Stimulated activated CD8-positive, alpha-beta memory T cell treated with anti-CD3 and anti-CD28 coated beads, Interleukin-15, amount 100 ng/mL, for 48 hours (primary cell): Measurements from ENCODE around the gene TLE4.

Source experiments
- DNase-seq, 2 donors: peaks; one replicate each; pipeline ENCODE4 v3.0.0-alpha.2; 2020; ENCODE audit warnings: low read depth in 2 of 2

Gene TLE4

GRCh38 chr9:79572032-79572607, 355 bp downstream of the TLE4 start:
- no peak for DNase-seq

GRCh38 chr9:79572608-79573411, 1.0 kb downstream of the TLE4 start:
- DNase-seq: peak in 1 of 2 donors; percentile 37

DNA sequence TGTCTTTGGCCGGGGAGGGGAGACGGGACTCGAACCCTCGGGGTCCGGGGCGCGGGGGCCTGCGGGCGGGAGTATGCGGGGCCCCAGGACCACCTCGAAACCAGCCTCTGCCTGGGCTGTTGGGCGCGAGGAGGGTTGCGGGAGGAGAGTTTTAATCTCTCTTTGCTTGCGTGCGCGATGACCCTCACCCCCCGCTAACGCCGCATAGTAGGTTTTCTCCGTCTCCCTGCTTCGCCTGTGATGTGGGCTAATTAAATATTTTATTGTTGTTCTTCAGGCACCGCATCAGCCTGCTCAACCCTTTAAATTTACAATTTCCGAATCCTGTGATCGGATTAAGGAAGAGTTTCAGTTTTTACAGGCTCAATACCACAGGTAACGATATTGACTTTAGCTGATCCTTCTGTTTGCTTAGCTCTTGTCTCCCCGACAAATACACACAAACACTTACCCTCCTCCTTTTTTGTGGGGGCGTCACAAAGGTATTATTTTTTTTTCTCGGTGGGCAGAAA, 1.7 kb downstream of the TLE4 start:
- DNase-seq: no peak

DNA sequence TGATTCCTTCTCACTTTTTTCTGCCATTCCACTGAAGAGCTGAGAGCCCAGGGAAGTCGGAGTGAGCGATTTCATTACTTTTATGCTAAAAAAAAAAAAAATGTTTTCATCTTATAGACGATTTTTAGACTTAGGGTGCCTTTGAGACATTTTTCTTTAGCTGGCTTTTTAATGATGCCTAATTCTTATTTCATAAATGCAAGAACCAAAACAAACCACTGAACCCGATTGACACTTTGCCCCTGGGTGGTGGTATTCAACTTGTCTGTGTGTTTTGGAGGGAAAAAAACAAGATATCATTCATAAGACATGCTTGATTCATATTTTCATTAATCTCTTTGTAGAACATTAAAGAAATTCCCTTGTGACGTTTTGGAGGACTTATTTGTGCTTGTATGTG, 2.4 kb downstream of the TLE4 start:
- no peak for DNase-seq

GRCh38 chr9:79574781-79575180, 3.0 kb downstream of the TLE4 start:
- DNase-seq: no peak

GRCh38 chr9:79575547-79575946, 3.8 kb downstream of the TLE4 start:
- no peak for DNase-seq

DNA sequence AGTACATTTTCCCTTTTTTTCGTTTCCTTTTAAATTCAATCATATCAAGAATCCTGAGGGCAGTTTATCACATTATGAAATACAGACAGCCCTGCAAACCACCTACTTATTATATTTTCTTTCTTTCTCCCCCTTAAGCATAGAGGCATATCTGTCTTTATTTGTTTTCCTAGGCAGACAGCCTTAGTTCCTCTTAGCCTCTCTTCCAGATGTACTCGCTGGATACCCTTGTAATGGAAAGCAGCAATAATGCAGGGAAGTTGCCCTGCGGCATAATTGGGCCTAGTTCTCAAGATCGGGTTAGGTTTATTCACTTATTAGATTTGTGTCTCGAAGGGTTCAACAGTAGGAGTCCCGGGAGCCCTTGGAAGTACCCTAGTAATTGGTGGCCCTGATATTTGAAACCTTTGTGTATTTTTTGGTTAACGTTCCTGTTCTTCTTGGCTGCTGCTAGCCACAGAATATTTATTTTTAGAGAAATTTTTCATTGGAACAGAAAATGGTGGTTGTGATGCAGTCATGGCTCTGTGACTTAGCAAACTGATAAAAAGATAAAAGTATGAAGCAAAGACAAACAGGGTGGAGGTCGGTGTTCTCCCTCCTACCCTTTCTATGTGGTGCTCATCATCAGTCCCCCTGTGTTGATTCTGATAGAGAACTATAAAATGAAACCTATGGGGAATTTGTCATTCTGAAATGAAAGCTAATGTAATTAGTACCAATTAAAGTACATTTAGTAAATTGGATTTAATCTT, 6.4 kb downstream of the TLE4 start:
- DNase-seq: no peak

GRCh38 chr9:79578891-79579290, 7.1 kb downstream of the TLE4 start:
- no peak for DNase-seq

GRCh38 chr9:79579624-79580023, 7.9 kb downstream of the TLE4 start:
- no peak for DNase-seq

DNA sequence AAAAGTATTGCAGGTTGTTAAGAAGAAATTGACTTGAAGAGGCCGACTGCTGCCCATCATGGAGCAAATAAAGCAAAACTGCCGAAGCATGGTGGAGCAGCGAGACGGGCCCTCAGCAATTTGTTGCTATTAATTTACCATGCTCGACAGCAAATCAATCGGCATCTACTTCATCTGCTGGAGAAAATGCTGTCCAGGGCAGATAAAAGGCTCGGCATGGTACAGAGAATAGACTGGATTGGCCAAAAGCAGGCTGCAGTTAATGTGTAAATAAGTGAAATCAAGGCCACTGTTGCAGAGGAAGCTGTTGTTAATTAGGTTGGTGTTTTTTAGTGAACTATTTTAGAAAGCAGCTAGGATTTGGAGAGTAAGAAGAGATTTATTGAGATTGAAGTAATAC, 8.3 kb downstream of the TLE4 start:
- no peak for DNase-seq

GRCh38 chr9:79581388-79581787, 9.6 kb downstream of the TLE4 start:
- no peak for DNase-seq

DNA sequence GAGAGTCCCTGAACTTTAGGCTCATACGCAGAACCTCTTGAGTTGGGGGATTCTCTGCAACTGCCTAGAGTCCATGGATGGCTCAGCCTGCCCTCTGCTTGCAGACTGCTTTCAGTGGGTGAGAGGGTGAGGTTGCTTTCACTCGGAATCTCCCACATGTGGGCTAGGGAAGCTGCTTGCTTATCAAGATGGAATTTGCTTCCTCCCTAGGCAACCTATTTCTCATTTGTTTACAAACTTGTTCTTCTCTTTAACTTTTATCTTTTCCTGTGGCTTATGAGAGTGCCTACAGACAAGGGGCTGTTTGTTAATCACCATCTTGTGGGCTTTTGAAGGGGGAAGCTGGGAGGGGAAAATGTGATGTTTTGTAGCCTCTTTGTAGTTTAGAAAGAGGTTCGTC, 10.0 kb downstream of the TLE4 start:
- no peak for DNase-seq

DNA sequence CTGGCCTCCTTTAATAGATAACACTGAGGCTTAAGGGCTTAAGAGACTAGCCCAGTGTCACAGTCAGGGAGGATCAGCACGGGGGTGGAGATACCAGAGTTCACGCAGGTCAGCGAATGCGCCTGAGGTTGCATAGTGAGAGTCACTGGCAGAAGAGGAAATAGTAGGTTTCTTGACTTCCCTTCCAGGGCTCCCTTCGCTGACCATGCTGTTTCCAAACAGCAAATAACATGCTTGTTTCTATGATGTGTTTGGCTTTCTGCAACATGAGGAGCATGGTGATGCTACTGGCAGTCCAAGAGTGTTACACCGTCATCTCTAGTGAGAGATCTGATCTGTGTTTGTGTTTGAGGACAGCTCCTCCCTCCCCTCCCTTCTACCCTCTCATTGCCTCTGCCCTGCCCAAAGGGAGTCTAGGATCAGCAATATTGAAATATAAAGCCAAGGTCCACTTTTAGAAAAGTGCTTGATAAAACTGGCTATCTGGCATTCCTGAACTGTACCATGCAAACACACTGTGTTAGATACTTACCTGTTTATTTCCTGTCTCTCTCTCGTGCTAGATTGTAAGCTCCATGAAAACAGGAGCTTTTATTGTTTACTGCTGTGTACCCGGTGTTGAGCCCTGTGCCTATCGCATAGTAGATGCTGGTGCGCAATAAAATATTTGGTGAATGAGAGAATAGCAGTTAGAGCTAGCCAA, 12.3 kb downstream of the TLE4 start:
- peak in 1 of 2 donors; percentile 4 for DNase-seq

DNA sequence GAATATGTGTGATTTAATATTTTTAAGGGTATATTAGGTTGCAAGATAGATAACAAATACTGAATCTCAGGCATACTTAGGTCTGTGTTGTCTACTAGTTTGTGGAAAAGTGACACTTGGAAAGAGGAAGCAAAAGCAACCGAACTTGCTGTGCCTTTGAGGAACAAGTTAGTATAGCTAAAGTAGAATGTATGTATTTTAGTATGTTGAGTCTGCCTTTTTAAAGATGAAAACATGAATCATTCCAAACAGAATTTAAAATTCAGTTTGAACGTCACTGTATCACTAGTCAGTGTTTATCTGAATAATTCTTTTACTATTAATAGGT, 12.9 kb downstream of the TLE4 start:
- DNase-seq: no peak

DNA sequence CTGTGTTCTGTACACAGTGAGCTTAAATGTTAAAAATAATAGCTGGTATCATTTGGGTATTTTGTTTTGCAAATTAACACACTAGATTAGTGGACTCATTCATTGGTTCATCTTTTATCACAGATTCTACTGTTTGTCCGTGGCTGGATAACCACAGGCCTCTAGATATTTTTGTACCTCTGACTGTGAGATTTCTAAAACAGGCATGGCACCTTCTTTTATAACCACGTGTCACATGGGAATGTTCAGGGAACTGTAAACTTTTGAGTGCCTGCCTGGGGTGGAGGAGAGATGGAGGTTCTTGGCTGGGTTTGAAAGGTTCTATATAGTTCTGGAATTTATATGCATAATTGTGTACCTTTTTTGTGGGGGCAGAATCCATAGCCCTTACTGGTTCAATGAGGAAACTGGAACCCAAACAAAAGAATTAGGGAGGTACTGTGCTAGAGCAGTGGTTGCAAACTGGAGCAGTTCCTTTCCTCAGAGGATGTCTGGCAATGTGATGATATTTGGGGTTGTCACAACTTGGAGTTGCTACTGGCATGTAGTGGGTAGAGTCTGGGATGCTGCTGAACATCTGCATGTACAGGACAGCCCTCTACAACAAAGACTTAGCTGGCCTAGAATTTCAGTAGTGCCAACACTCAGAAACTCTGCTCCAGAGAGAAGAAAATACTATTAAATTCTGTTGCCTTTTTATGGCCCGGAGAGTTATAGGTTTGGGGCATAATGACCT, 16.9 kb downstream of the TLE4 start:
- no peak for DNase-seq

- no peak for DNase-seq
Measured at GRCh38 chr9:79591458-79591857, 19.7 kb downstream of the TLE4 start.

GRCh38 chr9:79592726-79593493, 21.1 kb downstream of the TLE4 start:
- DNase-seq: peak in 1 of 2 donors; percentile 8

- DNase-seq: no peak
Measured at GRCh38 chr9:79598562-79599345, 27.0 kb downstream of the TLE4 start.

- no peak for DNase-seq
Measured at GRCh38 chr9:79600466-79600865, 28.7 kb downstream of the TLE4 start.
